HG03354 (cell line): ENCODE measurements around the gene KIFBP.
A peak's percentile ranks its signal among the peaks of the same experiment; 100 is the strongest.
"Not testable (repeated sequence)": the region's sequence is repeated elsewhere in the genome, so short reads cannot be mapped to it uniquely, and the experiment has no call there.

Experiments
- ATAC-seq: cut with Tn5 transposase; IDR thresholded peaks from one replicate; pipeline ENCODE4 v1.9.1; 2021; ENCODE audit warnings: mild to moderate bottlenecking; ENCODE audit not compliant: unreplicated experiment, poor library complexity, severe bottlenecking

Gene KIFBP

GRCh38 chr10:68988530-68989316 lies at the start of gene KIFBP:
Gene KIFBP, plus strand, starts transcription at chr10:68988803. Its CDS starts 30 bp downstream, at chr10:68988833.
- ATAC-seq, result peak; percentile 75

GRCh38 chr10:68938884-68939283 lies 49.7 kb upstream of the KIFBP start:
- no peak for ATAC-seq

GRCh38 chr10:68940917-68941316 lies 47.7 kb upstream of the KIFBP start:
- not testable (repeated sequence) for ATAC-seq

- ATAC-seq, result no peak
These were observed 38.0 kb upstream of the KIFBP start for GRCh38 chr10:68950598-68950997.

- no peak for ATAC-seq
These were observed 33.7 kb upstream of the KIFBP start for GRCh38 chr10:68954904-68955303.

GRCh38 chr10:68955355-68955831 lies 33.2 kb upstream of the KIFBP start:
- peak; percentile 15 for ATAC-seq

- peak; percentile 91 for ATAC-seq
These were observed 32.6 kb upstream of the KIFBP start, which contains the start of gene DDX21 for GRCh38 chr10:68955832-68956532. Gene DDX21, plus strand, starts transcription at chr10:68956170. Its CDS starts 56 bp downstream, at chr10:68956226.

- ATAC-seq, result no peak
These were observed 31.4 kb upstream of the KIFBP start for GRCh38 chr10:68957284-68957615.

GRCh38 chr10:68957654-68958053 lies 30.9 kb upstream of the KIFBP start:
- no peak for ATAC-seq

- no peak for ATAC-seq
These were observed 28.7 kb upstream of the KIFBP start for GRCh38 chr10:68959695-68960527.

- no peak for ATAC-seq
These were observed 25.5 kb upstream of the KIFBP start for GRCh38 chr10:68963151-68963550.

GRCh38 chr10:68973975-68974374 lies 14.6 kb upstream of the KIFBP start:
- ATAC-seq, result no peak

GRCh38 chr10:68975936-68976473 lies 12.6 kb upstream of the KIFBP start:
- ATAC-seq, result not testable (repeated sequence)

- not testable (repeated sequence) for ATAC-seq
These were observed 8.9 kb upstream of the KIFBP start for GRCh38 chr10:68979738-68980137.

GRCh38 chr10:68981074-68981473 lies 7.5 kb upstream of the KIFBP start:
- ATAC-seq, result no peak

- no peak for ATAC-seq
These were observed 6.2 kb upstream of the KIFBP start for GRCh38 chr10:68982389-68982788.

- ATAC-seq, result no peak
These were observed 992 bp upstream of the KIFBP start for GRCh38 chr10:68987611-68988010.

- ATAC-seq, result peak; percentile 11
These were observed 851 bp downstream of the KIFBP start for GRCh38 chr10:68989317-68989990.
